NCI-H2227 (cell line): ENCODE measurements around the gene ACTR1A.
"Not testable (repeated sequence)": the region's sequence is repeated elsewhere in the genome, so short reads cannot be mapped to it uniquely, and the experiment has no call there.

Source experiments
- DNase-seq: peaks from one replicate; lab custom pipeline; 2025; ENCODE audit not compliant: unreplicated experiment; lab: John Stamatoyannopoulos, UW

ACTR1A gene

GRCh38 chr10:102515724-102516123 lies 13.2 kb upstream of the ACTR1A start:
- DNase-seq: no peak

- DNase-seq: no peak
These were observed 12.2 kb upstream of the ACTR1A start for GRCh38 chr10:102514487-102515311.

GRCh38 chr10:102511583-102512274 lies 9.2 kb upstream of the ACTR1A start:
- no peak for DNase-seq

GRCh38 chr10:102509387-102509786 lies 6.9 kb upstream of the ACTR1A start:
- no peak for DNase-seq

GRCh38 chr10:102508506-102508905 lies 6.0 kb upstream of the ACTR1A start:
- DNase-seq: no peak

- no peak for DNase-seq
These were observed 5.0 kb upstream of the ACTR1A start for GRCh38 chr10:102507521-102507920.

GRCh38 chr10:102505462-102506115 lies 3.1 kb upstream of the ACTR1A start:
- no peak for DNase-seq

- DNase-seq: no peak
These were observed 2.4 kb upstream of the ACTR1A start for GRCh38 chr10:102504976-102505300.

GRCh38 chr10:102504179-102504975 lies 1.9 kb upstream of the ACTR1A start:
- DNase-seq: peak; percentile 33

- peak; percentile 98 for DNase-seq
These were observed 1.0 kb upstream of the ACTR1A start, which contains the start of gene SUFU for GRCh38 chr10:102503264-102504178. Gene SUFU, plus strand, starts transcription at chr10:102503972. Its CDS starts 181 bp downstream, at chr10:102504153.

- peak; percentile 96 for DNase-seq
These were observed 529 bp downstream of the ACTR1A start for GRCh38 chr10:102502029-102502336.

- DNase-seq: no peak
These were observed 1.1 kb downstream of the ACTR1A start for GRCh38 chr10:102501201-102502028.

- not testable (repeated sequence) for DNase-seq
These were observed 1.8 kb downstream of the ACTR1A start for GRCh38 chr10:102500686-102501085.

GRCh38 chr10:102499356-102499755 lies 3.2 kb downstream of the ACTR1A start:
- DNase-seq: no peak

GRCh38 chr10:102497545-102497944 lies 5.0 kb downstream of the ACTR1A start:
- no peak for DNase-seq

GRCh38 chr10:102493771-102494170 lies 8.7 kb downstream of the ACTR1A start:
- DNase-seq: no peak

- DNase-seq: no peak
These were observed 9.5 kb downstream of the ACTR1A start for GRCh38 chr10:102492983-102493382.

GRCh38 chr10:102492344-102492939 lies 10.1 kb downstream of the ACTR1A start:
- DNase-seq: no peak

GRCh38 chr10:102491136-102491535 lies 11.4 kb downstream of the ACTR1A start:
- DNase-seq: no peak
